DMS53 (cell line): ENCODE data around the gene SUZ12.
"Not testable (repeated sequence)": the region's sequence is repeated elsewhere in the genome, so short reads cannot be mapped to it uniquely, and the experiment has no call there.

ENCODE experiments used
- DNase-seq: peaks from one replicate; lab custom pipeline; 2025; lab: John Stamatoyannopoulos, UW

The SUZ12 gene

GRCh38 chr17:32041306-32041875 lies 104.6 kb downstream of the SUZ12 start:
- not testable (repeated sequence) for DNase-seq

- DNase-seq = not testable (repeated sequence)
These were observed 105.5 kb downstream of the SUZ12 start for GRCh38 chr17:32042266-32042665.

- DNase-seq = not testable (repeated sequence)
These were observed 108.8 kb downstream of the SUZ12 start for GRCh38 chr17:32045611-32046010.

GRCh38 chr17:32047663-32048062 lies 110.9 kb downstream of the SUZ12 start:
- not testable (repeated sequence) for DNase-seq
